WTC11 (cell line): ENCODE results near the gene ATP1A4. TPM values are rescaled to one million over a fixed set of nuclear protein-coding genes. Genes with fewer than 3 reads are reported as not detected.

ENCODE experiments used
- ATAC-seq: fragments of 200-7000 bp; cut with Tn5 transposase; 2 replicates; pipeline ENCODE4 v1.10.0; 2021; ENCODE audit warnings: mild to moderate bottlenecking, moderate library complexity
- CTCF ChIA-PET: fragments of 300-600 bp; sonication (Branson Sonifier 250); formaldehyde crosslinking; loops from one replicate; lab custom pipeline; 2021; ENCODE audit warnings: antibody characterized with exemption; lab: Charles Lee
- POLR2A ChIA-PET: fragments of 350-600 bp; sonication (Branson Sonifier 250); formaldehyde crosslinking; loops from one replicate; lab custom pipeline; 2021; ENCODE audit warnings: antibody characterized with exemption; lab: Charles Lee
- DNase-seq: peaks from one replicate; pipeline ENCODE4 v3.0.0; 2021; ENCODE audit warnings: low spot score
- H3K27ac Mint-ChIP-seq: 2 replicates; pipeline ENCODE4 v1.8.0; 2021; ENCODE audit warnings: mixed read lengths
- H3K27me3 Mint-ChIP-seq: 2 replicates; pipeline ENCODE4 v1.8.0; 2021; ENCODE audit warnings: low read depth, mild to moderate bottlenecking, moderate library complexity, mixed read lengths
- H3K36me3 Mint-ChIP-seq: 2 replicates; pipeline ENCODE4 v1.8.0; 2021; ENCODE audit warnings: mixed read lengths
- H3K4me1 Mint-ChIP-seq: 2 replicates; pipeline ENCODE4 v1.8.0; 2022; ENCODE audit warnings: mixed read lengths
- H3K4me3 Mint-ChIP-seq: 2 replicates; pipeline ENCODE4 v1.8.0; 2021; ENCODE audit warnings: mild to moderate bottlenecking, moderate library complexity, mixed read lengths
- H3K9me3 Mint-ChIP-seq: 2 replicates; pipeline ENCODE4 v1.8.0; 2021; ENCODE audit warnings: mixed read lengths
- CDX4 ChIP-seq: fragments of 250-450 bp; sonication (Bioruptor Pico); IDR thresholded peaks from 2 replicates; pipeline ENCODE4 v1.9.0; 2021; ENCODE audit warnings: moderate library complexity, mild to moderate bottlenecking, inconsistent platforms, borderline replicate concordance
- ERG ChIP-seq: fragments of 250-450 bp; sonication (Bioruptor Pico); IDR thresholded peaks from 2 replicates; pipeline ENCODE4 v1.8.0; 2021; ENCODE audit warnings: mild to moderate bottlenecking
- FOXJ3 ChIP-seq: sonication (generic); formaldehyde crosslinking; IDR thresholded peaks from 2 replicates; pipeline ENCODE4 v1.9.0; 2021; ENCODE audit warnings: missing genetic modification reagents, mild to moderate bottlenecking, borderline replicate concordance
- FOXK1 ChIP-seq: sonication (generic); formaldehyde crosslinking; IDR thresholded peaks from 2 replicates; pipeline ENCODE4 v1.8.0; 2022; ENCODE audit warnings: mild to moderate bottlenecking, moderate library complexity, missing genetic modification reagents
- HMGA2 ChIP-seq: fragments of 250-450 bp; sonication (Bioruptor Pico); IDR thresholded peaks from 2 replicates; pipeline ENCODE4 v1.4.0; 2021; ENCODE audit warnings: mild to moderate bottlenecking, moderate library complexity
- MLX ChIP-seq: sonication (generic); formaldehyde crosslinking; IDR thresholded peaks from 2 replicates; pipeline ENCODE4 v1.8.1; 2023; ENCODE audit warnings: mild to moderate bottlenecking, missing genetic modification reagents, moderate library complexity
- NFATC4 ChIP-seq: fragments of 250-450 bp; sonication (Bioruptor Pico); IDR thresholded peaks from 2 replicates; pipeline ENCODE4 v1.9.0; 2021; ENCODE audit warnings: mild to moderate bottlenecking
- NR1H2 ChIP-seq: sonication (generic); formaldehyde crosslinking; IDR thresholded peaks from 2 replicates; pipeline ENCODE4 v1.9.0; 2021; ENCODE audit warnings: mild to moderate bottlenecking, moderate library complexity, missing genetic modification reagents
- OVOL2 ChIP-seq: fragments of 250-450 bp; sonication (Bioruptor Pico); IDR thresholded peaks from 2 replicates; pipeline ENCODE4 v1.9.0; 2021; ENCODE audit warnings: mild to moderate bottlenecking, borderline replicate concordance
- PREB ChIP-seq: sonication (generic); formaldehyde crosslinking; IDR thresholded peaks from 2 replicates; pipeline ENCODE4 v1.8.1; 2022; ENCODE audit warnings: mild to moderate bottlenecking, missing genetic modification reagents, moderate library complexity, borderline replicate concordance
- PRRX2 ChIP-seq: fragments of 250-450 bp; sonication (Bioruptor Pico); IDR thresholded peaks from 2 replicates; pipeline ENCODE4 v1.8.0; 2021; ENCODE audit warnings: mild to moderate bottlenecking
- RORB ChIP-seq: fragments of 250-450 bp; sonication (Bioruptor Pico); IDR thresholded peaks from 2 replicates; pipeline ENCODE4 v1.9.0; 2021; ENCODE audit warnings: mild to moderate bottlenecking
- SOX15 ChIP-seq: fragments of 250-450 bp; sonication (Bioruptor Pico); IDR thresholded peaks from 2 replicates; pipeline ENCODE4 v1.9.0; 2021; ENCODE audit warnings: mild to moderate bottlenecking
- ZBTB43 ChIP-seq: sonication (generic); formaldehyde crosslinking; IDR thresholded peaks from 2 replicates; pipeline ENCODE4 v1.8.1; 2023; ENCODE audit warnings: mild to moderate bottlenecking, missing genetic modification reagents
- ZMAT4 ChIP-seq: fragments of 250-450 bp; sonication (Bioruptor Pico); IDR thresholded peaks from 2 replicates; pipeline ENCODE4 v1.9.0; 2021; ENCODE audit warnings: mild to moderate bottlenecking
- ZNF416 ChIP-seq: fragments of 250-450 bp; sonication (Bioruptor Pico); IDR thresholded peaks from 2 replicates; pipeline ENCODE4 v1.9.0; 2021; ENCODE audit warnings: mild to moderate bottlenecking, inconsistent platforms
- ZNF512 ChIP-seq: sonication (generic); formaldehyde crosslinking; IDR thresholded peaks from 2 replicates; pipeline ENCODE4 v1.8.1; 2022; ENCODE audit warnings: missing genetic modification reagents, borderline replicate concordance
- total RNA-seq: library from RNA; stranded (reverse); gene quantifications from 3 replicates; pipeline ENCODE4 v1.2.3, GENCODE V29; 2021

The ATP1A4 gene
- total RNA-seq, 1 experiment from 2014 or later: 0.37 TPM

- CTCF ChIA-PET: interaction anchor here (2.9 to 4.3 kb wide), 5 partner anchors 20 to 103 kb away, joined by 11 to 46 read pairs (median 32); no protein-coding TSS in a partner anchor
- TF ChIP-seq PRRX2 (CRISPR knock-in tag): no peak
- H3K9me3 Mint-ChIP-seq: no peaks in the 10 kb centered on the region
- no peaks in the 10 kb centered on the region for H3K36me3 Mint-ChIP-seq
- H3K27ac Mint-ChIP-seq: no peak overlapping the region
- DNase-seq: no peak
- H3K27me3 Mint-ChIP-seq: no peaks in the 10 kb centered on the region; the same call in 1 of the 2 replicates
- no peak overlapping the region for H3K4me3 Mint-ChIP-seq
- peaks cover 19% of the 10 kb centered on the region for H3K4me1 Mint-ChIP-seq
- POLR2A ChIA-PET: no interaction called here
- ATAC-seq: no peak
Observed at GRCh38 chr1:160188341-160188740, 36.9 kb downstream of the ATP1A4 start.

GRCh38 chr1:160189649-160190625 is 38.5 kb downstream of the ATP1A4 start, which contains the start of gene CASQ1:
TSS of gene CASQ1 (plus strand) at chr1:160190575. CDS start at chr1:160190752, 177 bp downstream.
- H3K36me3 Mint-ChIP-seq: no peaks in the 10 kb centered on the region
- no peak within 1 kb of the TSS for H3K4me3 Mint-ChIP-seq
- peaks cover 19% of the 10 kb centered on the region for H3K4me1 Mint-ChIP-seq
- H3K27ac Mint-ChIP-seq: no peak within 1 kb of the TSS
- TF ChIP-seq ZNF416 (CRISPR knock-in tag) (no peak), CDX4 (CRISPR knock-in tag) (no peak), PREB (no peak), NFATC4 (no peak), ZBTB43 (CRISPR knock-in tag) (no peak), SOX15 (CRISPR knock-in tag) (no peak), FOXK1 (CRISPR knock-in tag) (no peak)
- ATAC-seq (no peak), DNase-seq (no peak)
- H3K9me3 Mint-ChIP-seq: no peaks in the 10 kb centered on the region
- POLR2A ChIA-PET: interaction anchor here (1.0 to 1.3 kb wide), 3 partner anchors 21 to 29 kb away, joined by 3 to 4 read pairs (median 3); no protein-coding TSS in a partner anchor
- no peaks in the 10 kb centered on the region; the same call in 1 of the 2 replicates for H3K27me3 Mint-ChIP-seq
- CTCF ChIA-PET: interaction anchor here (0.8 to 4.3 kb wide), 18 partner anchors 15 to 187 kb away, joined by 3 to 46 read pairs (median 4); partner anchors contain the start of genes DCAF8 and PEA15

- no peak for DNase-seq
- POLR2A ChIA-PET: interaction anchor here (0.6 to 1.3 kb wide), 2 partner anchors 23 to 62 kb away, joined by 4 to 6 read pairs; no protein-coding TSS in a partner anchor
- ATAC-seq: no peak
- CTCF ChIA-PET: interaction anchor here (0.8 to 4.3 kb wide), 9 partner anchors 13 to 107 kb away, joined by 3 to 124 read pairs (median 17); partner anchors contain the start of gene PEA15
- Mint-ChIP-seq H3K27ac (no peak overlapping the region), H3K36me3 (no peaks in the 10 kb centered on the region), H3K9me3 (no peaks in the 10 kb centered on the region), H3K27me3 (no peaks in the 10 kb centered on the region; the same call in 1 of the 2 replicates), H3K4me3 (no peak overlapping the region), H3K4me1 (peaks cover 19% of the 10 kb centered on the region)
- TF ChIP-seq ZNF512 (CRISPR knock-in tag) (no peak), HMGA2 (no peak), FOXJ3 (no peak), NR1H2 (CRISPR knock-in tag) (no peak), ZMAT4 (CRISPR knock-in tag) (no peak), FOXK1 (CRISPR knock-in tag) (no peak), ZNF416 (CRISPR knock-in tag) (no peak), MLX (CRISPR knock-in tag) (no peak), ERG (no peak), RORB (CRISPR knock-in tag) (no peak), OVOL2 (CRISPR knock-in tag) (no peak)
Observed at GRCh38 chr1:160191756-160192155, 40.4 kb downstream of the ATP1A4 start.
